Measurements from ENCODE around the gene SEPTIN8.

Gene SEPTIN8

DNA sequence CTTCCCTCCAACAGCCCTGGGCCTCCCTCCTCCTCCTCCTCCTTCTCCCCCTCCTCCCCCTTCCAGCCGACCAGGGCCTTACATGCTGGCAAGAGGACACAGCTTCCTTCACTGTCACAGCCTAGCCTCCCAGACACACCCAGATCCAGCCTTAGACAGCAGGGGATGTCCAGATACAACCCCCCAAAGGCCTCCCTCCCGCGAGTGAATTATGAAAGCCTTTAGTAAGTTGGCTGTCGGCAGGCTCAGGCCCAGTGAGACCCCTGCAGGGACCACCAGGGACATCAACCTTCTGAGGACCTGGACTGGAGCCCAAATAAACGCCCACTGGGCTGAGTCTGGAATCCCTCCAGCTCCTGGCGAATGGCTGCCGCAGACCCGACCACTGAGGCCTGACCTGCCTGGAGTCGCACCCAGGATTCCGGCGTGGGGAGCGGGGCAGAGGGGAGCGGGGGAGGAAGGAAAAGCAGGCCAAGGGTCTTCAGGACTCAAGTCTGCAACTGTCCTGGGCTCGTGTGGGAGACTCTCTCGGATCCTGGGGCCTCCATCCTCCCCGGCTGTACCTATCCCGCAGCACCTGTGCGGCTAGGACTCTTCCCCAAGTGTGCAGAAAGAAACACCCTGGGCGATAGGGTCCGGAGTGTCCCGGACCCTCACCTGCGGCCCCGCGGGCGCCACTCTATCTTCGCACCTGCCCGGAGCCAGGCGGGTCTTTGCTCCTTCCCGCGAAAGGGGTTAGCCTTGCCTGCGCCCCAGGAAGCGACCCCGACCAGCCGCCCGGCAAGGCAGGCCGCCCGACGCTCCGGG lies 705 bp downstream of the SEPTIN8 start (continued):
- TF ChIP-seq, protein P1, sequence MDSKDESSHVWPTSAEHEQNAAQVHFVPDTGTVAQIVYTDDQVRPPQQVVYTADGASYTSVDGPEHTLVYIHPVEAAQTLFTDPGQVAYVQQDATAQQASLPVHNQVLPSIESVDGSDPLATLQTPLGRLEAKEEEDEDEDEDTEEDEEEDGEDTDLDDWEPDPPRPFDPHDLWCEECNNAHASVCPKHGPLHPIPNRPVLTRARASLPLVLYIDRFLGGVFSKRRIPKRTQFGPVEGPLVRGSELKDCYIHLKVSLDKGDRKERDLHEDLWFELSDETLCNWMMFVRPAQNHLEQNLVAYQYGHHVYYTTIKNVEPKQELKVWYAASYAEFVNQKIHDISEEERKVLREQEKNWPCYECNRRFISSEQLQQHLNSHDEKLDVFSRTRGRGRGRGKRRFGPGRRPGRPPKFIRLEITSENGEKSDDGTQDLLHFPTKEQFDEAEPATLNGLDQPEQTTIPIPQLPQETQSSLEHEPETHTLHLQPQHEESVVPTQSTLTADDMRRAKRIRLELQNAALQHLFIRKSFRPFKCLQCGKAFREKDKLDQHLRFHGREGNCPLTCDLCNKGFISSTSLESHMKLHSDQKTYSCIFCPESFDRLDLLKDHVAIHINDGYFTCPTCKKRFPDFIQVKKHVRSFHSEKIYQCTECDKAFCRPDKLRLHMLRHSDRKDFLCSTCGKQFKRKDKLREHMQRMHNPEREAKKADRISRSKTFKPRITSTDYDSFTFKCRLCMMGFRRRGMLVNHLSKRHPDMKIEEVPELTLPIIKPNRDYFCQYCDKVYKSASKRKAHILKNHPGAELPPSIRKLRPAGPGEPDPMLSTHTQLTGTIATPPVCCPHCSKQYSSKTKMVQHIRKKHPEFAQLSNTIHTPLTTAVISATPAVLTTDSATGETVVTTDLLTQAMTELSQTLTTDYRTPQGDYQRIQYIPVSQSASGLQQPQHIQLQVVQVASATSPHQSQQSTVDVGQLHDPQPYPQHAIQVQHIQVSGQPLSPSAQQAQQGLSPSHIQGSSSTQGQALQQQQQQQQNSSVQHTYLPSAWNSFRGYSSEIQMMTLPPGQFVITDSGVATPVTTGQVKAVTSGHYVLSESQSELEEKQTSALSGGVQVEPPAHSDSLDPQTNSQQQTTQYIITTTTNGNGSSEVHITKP (tag by site-specific recombination; IDR thresholded peaks at IDR 0.05) = peak; percentile 30; the same call in 1 of the 2 replicates
- TF ChIP-seq KLF9 (tag by site-specific recombination; IDR thresholded peaks at IDR 0.05; ENCODE audit: low read depth) (peak; percentile 74; the same call in 1 of the 2 replicates), SP7 (tag by site-specific recombination; IDR thresholded peaks at IDR 0.05) (no peak), KLF8 (tag by site-specific recombination; IDR thresholded peaks at IDR 0.05) (no peak), ZNF548 (tag by site-specific recombination; IDR thresholded peaks at IDR 0.05) (no peak), ZFP37 (tag by site-specific recombination; IDR thresholded peaks at IDR 0.05) (no peak), ZNF146 (tag by site-specific recombination; IDR thresholded peaks at IDR 0.05) (no peak), ZBTB8A (tag by site-specific recombination; IDR thresholded peaks at IDR 0.05) (peak; percentile 99), ZNF202 (tag by site-specific recombination; IDR thresholded peaks at IDR 0.05; ENCODE audit: borderline replicate concordance) (no peak), ZNF610 (tag by site-specific recombination; IDR thresholded peaks at IDR 0.05; ENCODE audit: borderline replicate concordance) (no peak), ZNF792 (tag by site-specific recombination; IDR thresholded peaks at IDR 0.05) (no peak), ZNF341 (tag by site-specific recombination; IDR thresholded peaks at IDR 0.05; ENCODE audit: low read depth) (peak; percentile 43; the same call in 1 of the 2 replicates), ZNF19 (tag by site-specific recombination; IDR thresholded peaks at IDR 0.05; ENCODE audit: low read depth) (no peak), ZNF184 (tag by site-specific recombination; IDR thresholded peaks at IDR 0.05) (no peak), ZNF423 (tag by site-specific recombination; IDR thresholded peaks at IDR 0.05) (no peak), ZBTB21 (tag by site-specific recombination; IDR thresholded peaks at IDR 0.05) (no peak), ZNF394 (tag by site-specific recombination; IDR thresholded peaks at IDR 0.05; ENCODE audit: borderline replicate concordance) (no peak), ZNF37A (tag by site-specific recombination; IDR thresholded peaks at IDR 0.05) (no peak), ZNF221 (tag by site-specific recombination; IDR thresholded peaks at IDR 0.05; ENCODE audit: borderline replicate concordance) (no peak), HOXC10 (CRISPR knock-in tag; IDR thresholded peaks at IDR 0.05) (no peak)
- TF ChIP-seq, protein P2, sequence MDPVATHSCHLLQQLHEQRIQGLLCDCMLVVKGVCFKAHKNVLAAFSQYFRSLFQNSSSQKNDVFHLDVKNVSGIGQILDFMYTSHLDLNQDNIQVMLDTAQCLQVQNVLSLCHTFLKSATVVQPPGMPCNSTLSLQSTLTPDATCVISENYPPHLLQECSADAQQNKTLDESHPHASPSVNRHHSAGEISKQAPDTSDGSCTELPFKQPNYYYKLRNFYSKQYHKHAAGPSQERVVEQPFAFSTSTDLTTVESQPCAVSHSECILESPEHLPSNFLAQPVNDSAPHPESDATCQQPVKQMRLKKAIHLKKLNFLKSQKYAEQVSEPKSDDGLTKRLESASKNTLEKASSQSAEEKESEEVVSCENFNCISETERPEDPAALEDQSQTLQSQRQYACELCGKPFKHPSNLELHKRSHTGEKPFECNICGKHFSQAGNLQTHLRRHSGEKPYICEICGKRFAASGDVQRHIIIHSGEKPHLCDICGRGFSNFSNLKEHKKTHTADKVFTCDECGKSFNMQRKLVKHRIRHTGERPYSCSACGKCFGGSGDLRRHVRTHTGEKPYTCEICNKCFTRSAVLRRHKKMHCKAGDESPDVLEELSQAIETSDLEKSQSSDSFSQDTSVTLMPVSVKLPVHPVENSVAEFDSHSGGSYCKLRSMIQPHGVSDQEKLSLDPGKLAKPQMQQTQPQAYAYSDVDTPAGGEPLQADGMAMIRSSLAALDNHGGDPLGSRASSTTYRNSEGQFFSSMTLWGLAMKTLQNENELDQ (tag by site-specific recombination; IDR thresholded peaks at IDR 0.05; ENCODE audit: low read depth) = no peak
- TF ChIP-seq, protein P3, sequence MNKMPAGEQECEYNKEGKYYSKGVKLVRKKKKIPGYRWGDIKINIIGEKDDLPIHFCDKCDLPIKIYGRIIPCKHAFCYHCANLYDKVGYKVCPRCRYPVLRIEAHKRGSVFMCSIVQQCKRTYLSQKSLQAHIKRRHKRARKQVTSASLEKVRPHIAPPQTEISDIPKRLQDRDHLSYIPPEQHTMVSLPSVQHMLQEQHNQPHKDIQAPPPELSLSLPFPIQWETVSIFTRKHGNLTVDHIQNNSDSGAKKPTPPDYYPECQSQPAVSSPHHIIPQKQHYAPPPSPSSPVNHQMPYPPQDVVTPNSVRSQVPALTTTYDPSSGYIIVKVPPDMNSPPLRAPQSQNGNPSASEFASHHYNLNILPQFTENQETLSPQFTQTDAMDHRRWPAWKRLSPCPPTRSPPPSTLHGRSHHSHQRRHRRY (tag by site-specific recombination; IDR thresholded peaks at IDR 0.05) = no peak
- TF ChIP-seq, protein P4, sequence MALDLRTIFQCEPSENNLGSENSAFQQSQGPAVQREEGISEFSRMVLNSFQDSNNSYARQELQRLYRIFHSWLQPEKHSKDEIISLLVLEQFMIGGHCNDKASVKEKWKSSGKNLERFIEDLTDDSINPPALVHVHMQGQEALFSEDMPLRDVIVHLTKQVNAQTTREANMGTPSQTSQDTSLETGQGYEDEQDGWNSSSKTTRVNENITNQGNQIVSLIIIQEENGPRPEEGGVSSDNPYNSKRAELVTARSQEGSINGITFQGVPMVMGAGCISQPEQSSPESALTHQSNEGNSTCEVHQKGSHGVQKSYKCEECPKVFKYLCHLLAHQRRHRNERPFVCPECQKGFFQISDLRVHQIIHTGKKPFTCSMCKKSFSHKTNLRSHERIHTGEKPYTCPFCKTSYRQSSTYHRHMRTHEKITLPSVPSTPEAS (tag by site-specific recombination; IDR thresholded peaks at IDR 0.05) = no peak
- TF ChIP-seq, protein P5, sequence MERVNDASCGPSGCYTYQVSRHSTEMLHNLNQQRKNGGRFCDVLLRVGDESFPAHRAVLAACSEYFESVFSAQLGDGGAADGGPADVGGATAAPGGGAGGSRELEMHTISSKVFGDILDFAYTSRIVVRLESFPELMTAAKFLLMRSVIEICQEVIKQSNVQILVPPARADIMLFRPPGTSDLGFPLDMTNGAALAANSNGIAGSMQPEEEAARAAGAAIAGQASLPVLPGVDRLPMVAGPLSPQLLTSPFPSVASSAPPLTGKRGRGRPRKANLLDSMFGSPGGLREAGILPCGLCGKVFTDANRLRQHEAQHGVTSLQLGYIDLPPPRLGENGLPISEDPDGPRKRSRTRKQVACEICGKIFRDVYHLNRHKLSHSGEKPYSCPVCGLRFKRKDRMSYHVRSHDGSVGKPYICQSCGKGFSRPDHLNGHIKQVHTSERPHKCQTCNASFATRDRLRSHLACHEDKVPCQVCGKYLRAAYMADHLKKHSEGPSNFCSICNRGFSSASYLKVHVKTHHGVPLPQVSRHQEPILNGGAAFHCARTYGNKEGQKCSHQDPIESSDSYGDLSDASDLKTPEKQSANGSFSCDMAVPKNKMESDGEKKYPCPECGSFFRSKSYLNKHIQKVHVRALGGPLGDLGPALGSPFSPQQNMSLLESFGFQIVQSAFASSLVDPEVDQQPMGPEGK (tag by site-specific recombination; IDR thresholded peaks at IDR 0.05) = peak; percentile 55; the same call in 1 of the 2 replicates
- TF ChIP-seq, protein P6, sequence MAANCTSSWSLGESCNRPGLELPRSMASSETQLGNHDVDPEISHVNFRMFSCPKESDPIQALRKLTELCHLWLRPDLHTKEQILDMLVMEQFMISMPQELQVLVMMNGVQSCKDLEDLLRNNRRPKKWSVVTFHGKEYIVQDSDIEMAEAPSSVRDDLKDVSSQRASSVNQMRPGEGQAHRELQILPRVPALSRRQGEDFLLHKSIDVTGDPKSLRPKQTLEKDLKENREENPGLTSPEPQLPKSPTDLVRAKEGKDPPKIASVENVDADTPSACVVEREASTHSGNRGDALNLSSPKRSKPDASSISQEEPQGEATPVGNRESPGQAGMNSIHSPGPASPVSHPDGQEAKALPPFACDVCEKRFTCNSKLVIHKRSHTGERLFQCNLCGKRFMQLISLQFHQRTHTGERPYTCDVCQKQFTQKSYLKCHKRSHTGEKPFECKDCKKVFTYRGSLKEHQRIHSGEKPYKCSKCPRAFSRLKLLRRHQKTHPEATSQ (tag by site-specific recombination; IDR thresholded peaks at IDR 0.05) = no peak
- TF ChIP-seq, protein P7, sequence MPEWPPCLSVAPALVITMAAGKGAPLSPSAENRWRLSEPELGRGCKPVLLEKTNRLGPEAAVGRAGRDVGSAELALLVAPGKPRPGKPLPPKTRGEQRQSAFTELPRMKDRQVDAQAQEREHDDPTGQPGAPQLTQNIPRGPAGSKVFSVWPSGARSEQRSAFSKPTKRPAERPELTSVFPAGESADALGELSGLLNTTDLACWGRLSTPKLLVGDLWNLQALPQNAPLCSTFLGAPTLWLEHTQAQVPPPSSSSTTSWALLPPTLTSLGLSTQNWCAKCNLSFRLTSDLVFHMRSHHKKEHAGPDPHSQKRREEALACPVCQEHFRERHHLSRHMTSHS (tag by site-specific recombination; IDR thresholded peaks at IDR 0.05) = no peak
